HG02981 (cell line): ENCODE measurements around the gene MEP1A.

Experiments used
- ATAC-seq: cut with Tn5 transposase; IDR thresholded peaks from one replicate; pipeline ENCODE4 v1.9.1; 2021; ENCODE audit warnings: mild to moderate bottlenecking, moderate library complexity; ENCODE audit not compliant: unreplicated experiment

Gene MEP1A

GRCh38 chr6:46776070-46776712 is 17.0 kb upstream of the MEP1A start:
- ATAC-seq, result no peak

GRCh38 chr6:46777476-46778346 is 15.5 kb upstream of the MEP1A start:
- no peak for ATAC-seq

GRCh38 chr6:46781478-46782378 is 11.5 kb upstream of the MEP1A start:
- no peak for ATAC-seq

- no peak for ATAC-seq
These were observed 8.7 kb upstream of the MEP1A start for GRCh38 chr6:46784535-46784934.

- no peak for ATAC-seq
These were observed 5.2 kb upstream of the MEP1A start for GRCh38 chr6:46787871-46788540.

- ATAC-seq, result no peak
These were observed 4.4 kb upstream of the MEP1A start for GRCh38 chr6:46788791-46789190.

- no peak for ATAC-seq
These were observed 3.5 kb upstream of the MEP1A start for GRCh38 chr6:46789434-46790354.

- no peak for ATAC-seq
These were observed 2.8 kb upstream of the MEP1A start for GRCh38 chr6:46790355-46790874.

GRCh38 chr6:46792635-46793034 is 554 bp upstream of the MEP1A start:
- ATAC-seq, result no peak

GRCh38 chr6:46794068-46794467 is 879 bp downstream of the MEP1A start:
- no peak for ATAC-seq

- no peak for ATAC-seq
These were observed 2.6 kb downstream of the MEP1A start for GRCh38 chr6:46795816-46796215.

- ATAC-seq, result no peak
These were observed 3.8 kb downstream of the MEP1A start for GRCh38 chr6:46796848-46797580.

- no peak for ATAC-seq
These were observed 6.5 kb downstream of the MEP1A start for GRCh38 chr6:46799657-46800056.

GRCh38 chr6:46808806-46809205 is 15.6 kb downstream of the MEP1A start:
- no peak for ATAC-seq

GRCh38 chr6:46815130-46815529 is 21.9 kb downstream of the MEP1A start:
- no peak for ATAC-seq

- no peak for ATAC-seq
These were observed 23.4 kb downstream of the MEP1A start for GRCh38 chr6:46816626-46817025.

GRCh38 chr6:46819561-46819960 is 26.4 kb downstream of the MEP1A start:
- ATAC-seq, result no peak

GRCh38 chr6:46821458-46821881 is 28.3 kb downstream of the MEP1A start:
- ATAC-seq, result no peak

- no peak for ATAC-seq
These were observed 35.8 kb downstream of the MEP1A start for GRCh38 chr6:46828939-46829338.
